Measurements from ENCODE around the gene RGL4. TPM values are rescaled to one million over a fixed set of nuclear protein-coding genes. Genes with fewer than 3 reads are reported as not detected.
"Not testable (repeated sequence)": the region's sequence is repeated elsewhere in the genome, so short reads cannot be mapped to it uniquely, and the experiment has no call there.

Gene RGL4
- 6.9 TPM in 2 replicates for total RNA-seq

- no peak for DNase-seq
- Mint-ChIP-seq H3K27ac (no peak within 1 kb of the TSS), H3K27me3 (no peaks in the 10 kb centered on the region), H3K4me3 (no peak within 1 kb of the TSS), H3K9me3 (no peaks in the 10 kb centered on the region), H3K4me1 (peaks cover 9% of the 10 kb centered on the region), H3K36me3 (ENCODE audit: low read depth) (peaks cover 23% of the 10 kb centered on the region)
- intact Hi-C loops (cut with micrococcal nuclease): no loop called here
These were observed at the start of gene RGL4 for GRCh38 chr22:23690713-23691112. RGL4 (plus strand) TSS chr22:23691013; CDS start chr22:23692031, 1,018 bp downstream.

- intact Hi-C loops (cut with micrococcal nuclease); H3K27me3 Mint-ChIP-seq; H3K9me3 Mint-ChIP-seq; H3K36me3 Mint-ChIP-seq (ENCODE audit: low read depth); H3K27ac Mint-ChIP-seq; H3K4me1 Mint-ChIP-seq; DNase-seq; H3K4me3 Mint-ChIP-seq: not testable (repeated sequence)
These were observed 44.3 kb upstream of the RGL4 start for GRCh38 chr22:23646526-23646925.

GRCh38 chr22:23649071-23649501 is 41.7 kb upstream of the RGL4 start:
- H3K27me3 Mint-ChIP-seq: no peaks in the 10 kb centered on the region
- H3K36me3 Mint-ChIP-seq (ENCODE audit: low read depth): peaks cover 1% of the 10 kb centered on the region
- DNase-seq: no peak
- intact Hi-C loops (cut with micrococcal nuclease): no loop called here
- H3K4me1 Mint-ChIP-seq: no peaks in the 10 kb centered on the region
- no peak overlapping the region for H3K27ac Mint-ChIP-seq
- no peaks in the 10 kb centered on the region for H3K9me3 Mint-ChIP-seq
- H3K4me3 Mint-ChIP-seq: no peak overlapping the region

- Mint-ChIP-seq H3K36me3 (ENCODE audit: low read depth) (peaks cover 1% of the 10 kb centered on the region), H3K27ac (no peak overlapping the region), H3K27me3 (no peaks in the 10 kb centered on the region), H3K9me3 (no peaks in the 10 kb centered on the region), H3K4me1 (no peaks in the 10 kb centered on the region), H3K4me3 (no peak overlapping the region)
- intact Hi-C loops (cut with micrococcal nuclease): no loop called here
- no peak for DNase-seq
These were observed 39.1 kb upstream of the RGL4 start for GRCh38 chr22:23651676-23652075.

- H3K9me3 Mint-ChIP-seq: no peaks in the 10 kb centered on the region
- H3K27me3 Mint-ChIP-seq: no peaks in the 10 kb centered on the region
- no peak for DNase-seq
- H3K4me3 Mint-ChIP-seq: no peak overlapping the region
- H3K36me3 Mint-ChIP-seq (ENCODE audit: low read depth): peaks cover 1% of the 10 kb centered on the region
- H3K4me1 Mint-ChIP-seq: no peaks in the 10 kb centered on the region
- no peak overlapping the region for H3K27ac Mint-ChIP-seq
- intact Hi-C loops (cut with micrococcal nuclease): no loop called here
These were observed 38.5 kb upstream of the RGL4 start for GRCh38 chr22:23652286-23652685.

- H3K9me3 Mint-ChIP-seq: no peaks in the 10 kb centered on the region
- DNase-seq: no peak
- no peak overlapping the region for H3K4me3 Mint-ChIP-seq
- no peaks in the 10 kb centered on the region for H3K27me3 Mint-ChIP-seq
- H3K27ac Mint-ChIP-seq: no peak overlapping the region
- H3K4me1 Mint-ChIP-seq: no peaks in the 10 kb centered on the region
- peaks cover 5% of the 10 kb centered on the region for H3K36me3 Mint-ChIP-seq (ENCODE audit: low read depth)
- intact Hi-C loops (cut with micrococcal nuclease): no loop called here
These were observed 38.1 kb upstream of the RGL4 start for GRCh38 chr22:23652711-23653110.

- Mint-ChIP-seq H3K4me3 (no peak overlapping the region), H3K4me1 (no peaks in the 10 kb centered on the region), H3K27me3 (no peaks in the 10 kb centered on the region), H3K36me3 (ENCODE audit: low read depth) (peaks cover 20% of the 10 kb centered on the region), H3K27ac (no peak overlapping the region), H3K9me3 (no peaks in the 10 kb centered on the region)
- DNase-seq: no peak
- intact Hi-C loops (cut with micrococcal nuclease): no loop called here
These were observed 34.8 kb upstream of the RGL4 start for GRCh38 chr22:23655891-23656475.

GRCh38 chr22:23657727-23658126 is 33.1 kb upstream of the RGL4 start:
- no peaks in the 10 kb centered on the region for H3K27me3 Mint-ChIP-seq
- no peaks in the 10 kb centered on the region for H3K9me3 Mint-ChIP-seq
- H3K36me3 Mint-ChIP-seq (ENCODE audit: low read depth): peaks cover 30% of the 10 kb centered on the region
- no peaks in the 10 kb centered on the region for H3K4me1 Mint-ChIP-seq
- intact Hi-C loops (cut with micrococcal nuclease): no loop called here
- DNase-seq: no peak
- H3K27ac Mint-ChIP-seq: no peak overlapping the region
- no peak overlapping the region for H3K4me3 Mint-ChIP-seq

GRCh38 chr22:23660381-23660780 is 30.4 kb upstream of the RGL4 start:
- DNase-seq; H3K4me1 Mint-ChIP-seq; intact Hi-C loops (cut with micrococcal nuclease); H3K27me3 Mint-ChIP-seq; H3K27ac Mint-ChIP-seq; H3K4me3 Mint-ChIP-seq; H3K9me3 Mint-ChIP-seq: not testable (repeated sequence)
- H3K36me3 Mint-ChIP-seq (ENCODE audit: low read depth): peaks cover 35% of the 10 kb centered on the region

GRCh38 chr22:23670378-23671295 is 20.2 kb upstream of the RGL4 start:
- Mint-ChIP-seq H3K9me3 (peaks cover 3% of the 10 kb centered on the region), H3K4me3 (no peak overlapping the region), H3K36me3 (ENCODE audit: low read depth) (peaks cover 13% of the 10 kb centered on the region), H3K27me3 (no peaks in the 10 kb centered on the region), H3K4me1 (peaks cover 5% of the 10 kb centered on the region), H3K27ac (no peak overlapping the region)
- intact Hi-C loops (cut with micrococcal nuclease): no loop called here
- DNase-seq: no peak

- intact Hi-C loops (cut with micrococcal nuclease); H3K4me3 Mint-ChIP-seq; H3K9me3 Mint-ChIP-seq; H3K4me1 Mint-ChIP-seq; DNase-seq; H3K27ac Mint-ChIP-seq; H3K27me3 Mint-ChIP-seq; H3K36me3 Mint-ChIP-seq (ENCODE audit: low read depth): not testable (repeated sequence)
These were observed 19.4 kb upstream of the RGL4 start for GRCh38 chr22:23671387-23671786.

GRCh38 chr22:23672307-23673049 is 18.3 kb upstream of the RGL4 start:
- H3K36me3 Mint-ChIP-seq (ENCODE audit: low read depth); DNase-seq; H3K27me3 Mint-ChIP-seq; H3K4me3 Mint-ChIP-seq; H3K9me3 Mint-ChIP-seq; H3K4me1 Mint-ChIP-seq; intact Hi-C loops (cut with micrococcal nuclease); H3K27ac Mint-ChIP-seq: not testable (repeated sequence)

- Mint-ChIP-seq H3K4me1 (peaks cover 10% of the 10 kb centered on the region), H3K27ac (no peak overlapping the region), H3K27me3 (no peaks in the 10 kb centered on the region), H3K9me3 (peaks cover 3% of the 10 kb centered on the region), H3K36me3 (ENCODE audit: low read depth) (peaks cover 3% of the 10 kb centered on the region), H3K4me3 (no peak overlapping the region)
- intact Hi-C loops (cut with micrococcal nuclease): no loop called here
- no peak for DNase-seq
These were observed 17.7 kb upstream of the RGL4 start for GRCh38 chr22:23673050-23673620.

Data from activated CD4-positive, alpha-beta T cell treated with anti-CD3 and anti-CD28 coated beads, Interleukin-2, amount 10 ng/mL, durations not matched to agents 24 days and 14 days (primary cell).